Measurements from ENCODE around the gene AP3M1. TPM values are rescaled to one million over a fixed set of nuclear protein-coding genes. Genes with fewer than 3 reads are reported as not detected.

The AP3M1 gene
- total RNA-seq, 2 donors from 2014 or later = 47.2 to 53.5 TPM

DNA sequence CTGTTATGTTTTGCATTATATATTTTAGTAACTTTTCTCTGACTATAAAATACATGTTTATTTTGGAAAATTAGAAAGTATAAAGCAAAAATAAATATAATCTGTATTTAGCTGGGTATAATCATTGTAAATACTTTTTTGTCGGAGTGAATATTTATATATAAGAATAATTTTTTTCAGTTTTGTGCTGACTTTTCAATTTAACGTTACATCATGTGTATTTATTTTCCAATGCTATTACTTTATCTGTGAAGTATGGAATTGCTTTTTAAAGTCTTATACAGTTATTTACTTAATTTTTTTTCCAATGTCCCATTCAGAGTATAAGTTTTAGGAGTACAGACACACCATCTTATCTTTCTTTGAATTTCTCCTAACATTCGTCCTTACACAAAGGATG is 15.2 kb downstream of the AP3M1 start:
- H3K27ac Mint-ChIP-seq = no peak overlapping the region
- Histone ChIP-seq H3K27ac (ENCODE audit: low read depth, low read length) (no peak overlapping the region), H3K36me3 (ENCODE audit: control insufficient read depth, insufficient read depth, low read length) (peaks cover 65% of the 10 kb centered on the region), H3K27me3 (ENCODE audit: control insufficient read depth, insufficient read depth, low read length, poor library complexity, severe bottlenecking) (no peaks in the 10 kb centered on the region), H3K4me3 (ENCODE audit: low read length) (no peak overlapping the region), H3K9ac (ENCODE audit: extremely low read depth, low read length, poor library complexity, severe bottlenecking) (no peak overlapping the region), H3K9me3 (ENCODE audit: control insufficient read depth, low read length) (no peaks in the 10 kb centered on the region), H3K4me1 (ENCODE audit: control insufficient read depth, insufficient read depth, low read length) (no peaks in the 10 kb centered on the region)
- WGBS, 2 experiments (ENCODE audit: insufficient coverage in 1 of 2, insufficient read length in 1 of 2) = 75 to 86% methylated on average over 1 of the region's 3 CpGs
- TF ChIP-seq CTCF (conservative IDR thresholded peaks at IDR 0.05) = no peak
- DNase-seq = no peak
- H3K9me3 Mint-ChIP-seq = no peaks in the 10 kb centered on the region
- no peak overlapping the region for H3K4me3 Mint-ChIP-seq
- H3K36me3 Mint-ChIP-seq (ENCODE audit: low read depth) = peaks cover 54% of the 10 kb centered on the region
- no peaks in the 10 kb centered on the region for H3K27me3 Mint-ChIP-seq (ENCODE audit: insufficient read depth)
- H3K4me1 Mint-ChIP-seq = no peaks in the 10 kb centered on the region

DNA sequence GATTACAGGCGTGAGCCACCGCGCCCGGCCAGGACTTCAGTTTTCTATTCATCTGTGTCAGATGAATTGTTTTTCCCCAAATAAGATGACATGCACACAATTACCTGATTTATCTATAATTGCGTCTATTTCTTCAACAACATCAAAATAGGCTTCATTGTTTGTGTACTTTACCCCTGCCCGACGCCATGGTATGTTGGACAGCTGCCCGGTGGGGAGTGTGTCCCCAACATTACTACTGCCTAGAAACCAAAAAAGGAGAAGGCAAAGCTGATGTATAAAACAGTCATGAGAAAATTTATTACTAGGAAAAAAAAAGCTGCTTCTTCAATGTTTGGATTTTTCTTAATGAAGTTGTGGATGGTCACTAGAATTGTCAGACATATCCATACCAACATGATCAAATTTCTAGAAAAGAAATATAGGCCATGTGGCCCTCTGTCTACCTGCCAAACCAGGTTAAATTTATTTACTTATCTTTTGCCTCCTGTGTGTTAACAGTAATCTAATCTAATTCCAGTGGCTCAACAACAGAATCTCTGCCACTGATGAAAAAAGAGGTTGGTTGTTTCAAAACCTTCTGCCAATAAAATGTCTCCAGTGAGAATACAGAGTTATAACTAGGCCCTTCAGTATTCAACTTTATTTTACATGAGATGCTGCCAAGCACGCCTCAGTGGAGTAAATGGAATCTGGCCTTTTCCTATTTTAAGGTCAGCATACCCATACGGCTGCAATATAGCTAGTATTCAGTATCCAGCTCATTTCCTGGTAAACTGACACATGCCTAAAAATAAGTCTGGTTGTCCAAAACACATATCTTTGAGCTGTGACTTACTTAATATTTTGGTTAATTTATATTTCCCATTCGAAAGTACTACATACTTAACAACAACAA is 16.5 kb downstream of the AP3M1 start:
- H3K9me3 Mint-ChIP-seq = no peaks in the 10 kb centered on the region
- Histone ChIP-seq H3K36me3 (ENCODE audit: control insufficient read depth, insufficient read depth, low read length) (peaks cover 71% of the 10 kb centered on the region), H3K9ac (ENCODE audit: extremely low read depth, low read length, poor library complexity, severe bottlenecking) (no peak overlapping the region), H3K27ac (ENCODE audit: low read depth, low read length) (no peak overlapping the region), H3K27me3 (ENCODE audit: control insufficient read depth, insufficient read depth, low read length, poor library complexity, severe bottlenecking) (no peaks in the 10 kb centered on the region), H3K4me1 (ENCODE audit: control insufficient read depth, insufficient read depth, low read length) (no peaks in the 10 kb centered on the region), H3K4me3 (ENCODE audit: low read length) (no peak overlapping the region), H3K9me3 (ENCODE audit: control insufficient read depth, low read length) (no peaks in the 10 kb centered on the region)
- no peak overlapping the region for H3K27ac Mint-ChIP-seq
- no peaks in the 10 kb centered on the region for H3K27me3 Mint-ChIP-seq (ENCODE audit: insufficient read depth)
- H3K36me3 Mint-ChIP-seq (ENCODE audit: low read depth) = peaks cover 59% of the 10 kb centered on the region
- no peaks in the 10 kb centered on the region for H3K4me1 Mint-ChIP-seq
- DNase-seq = no peak
- WGBS, 2 experiments (ENCODE audit: insufficient coverage in 1 of 2, insufficient read length in 1 of 2) = 94 to 100% methylated on average over 5 to 11 of the region's 11 CpGs
- no peak for TF ChIP-seq CTCF (conservative IDR thresholded peaks at IDR 0.05)
- H3K4me3 Mint-ChIP-seq = no peak overlapping the region

DNA sequence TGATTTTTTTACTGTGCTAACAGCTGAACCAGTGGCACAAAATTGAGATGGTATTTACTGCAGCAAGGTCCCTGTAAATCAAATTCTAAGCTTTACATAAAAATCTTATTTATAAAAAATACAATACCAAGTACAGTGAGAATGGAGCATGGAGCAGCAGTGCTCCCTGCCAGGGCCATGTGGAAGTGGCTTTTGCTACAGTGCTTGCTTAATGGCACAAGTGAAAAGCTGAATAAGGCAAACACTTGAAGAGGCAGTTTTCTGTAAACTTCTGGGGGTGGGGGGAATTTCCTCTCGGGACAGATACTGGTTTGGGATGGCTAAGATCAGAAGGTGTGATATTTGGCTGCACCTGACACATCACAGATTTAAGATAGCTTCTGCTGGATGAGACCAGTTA is 27.5 kb downstream of the AP3M1 start:
- no peak for TF ChIP-seq CTCF (conservative IDR thresholded peaks at IDR 0.05)
- peaks cover 70% of the 10 kb centered on the region for H3K36me3 Mint-ChIP-seq (ENCODE audit: low read depth)
- 43 to 71% methylated on average over 1 of the region's 1 CpG for WGBS, 2 experiments (ENCODE audit: insufficient coverage in 1 of 2, insufficient read length in 1 of 2)
- Histone ChIP-seq H3K9ac (ENCODE audit: extremely low read depth, low read length, poor library complexity, severe bottlenecking) (no peak overlapping the region), H3K36me3 (ENCODE audit: control insufficient read depth, insufficient read depth, low read length) (peaks cover 90% of the 10 kb centered on the region), H3K27ac (ENCODE audit: low read depth, low read length) (no peak overlapping the region), H3K9me3 (ENCODE audit: control insufficient read depth, low read length) (no peaks in the 10 kb centered on the region), H3K27me3 (ENCODE audit: control insufficient read depth, insufficient read depth, low read length, poor library complexity, severe bottlenecking) (no peaks in the 10 kb centered on the region), H3K4me1 (ENCODE audit: control insufficient read depth, insufficient read depth, low read length) (peaks cover 4% of the 10 kb centered on the region), H3K4me3 (ENCODE audit: low read length) (no peak overlapping the region)
- H3K27ac Mint-ChIP-seq = no peak overlapping the region
- peaks cover 6% of the 10 kb centered on the region for H3K4me1 Mint-ChIP-seq
- no peak for DNase-seq
- no peaks in the 10 kb centered on the region for H3K27me3 Mint-ChIP-seq (ENCODE audit: insufficient read depth)
- H3K4me3 Mint-ChIP-seq = no peak overlapping the region
- H3K9me3 Mint-ChIP-seq = no peaks in the 10 kb centered on the region
